C4-2B (cell line): Measurements from ENCODE around the gene CTNNBL1.

ENCODE experiments used
- ZFX ChIP-seq: fragments of 450-650 bp; IDR thresholded peaks from 2 replicates; pipeline ENCODE4 v1.6.1; 2017
- TF ChIP-seq, protein P1 (sequence below): fragments of 450-650 bp; conservative IDR thresholded peaks from 2 replicates; pipeline ENCODE4 v1.5.1; 2017; ENCODE audit warnings: mild to moderate bottlenecking

DNA sequence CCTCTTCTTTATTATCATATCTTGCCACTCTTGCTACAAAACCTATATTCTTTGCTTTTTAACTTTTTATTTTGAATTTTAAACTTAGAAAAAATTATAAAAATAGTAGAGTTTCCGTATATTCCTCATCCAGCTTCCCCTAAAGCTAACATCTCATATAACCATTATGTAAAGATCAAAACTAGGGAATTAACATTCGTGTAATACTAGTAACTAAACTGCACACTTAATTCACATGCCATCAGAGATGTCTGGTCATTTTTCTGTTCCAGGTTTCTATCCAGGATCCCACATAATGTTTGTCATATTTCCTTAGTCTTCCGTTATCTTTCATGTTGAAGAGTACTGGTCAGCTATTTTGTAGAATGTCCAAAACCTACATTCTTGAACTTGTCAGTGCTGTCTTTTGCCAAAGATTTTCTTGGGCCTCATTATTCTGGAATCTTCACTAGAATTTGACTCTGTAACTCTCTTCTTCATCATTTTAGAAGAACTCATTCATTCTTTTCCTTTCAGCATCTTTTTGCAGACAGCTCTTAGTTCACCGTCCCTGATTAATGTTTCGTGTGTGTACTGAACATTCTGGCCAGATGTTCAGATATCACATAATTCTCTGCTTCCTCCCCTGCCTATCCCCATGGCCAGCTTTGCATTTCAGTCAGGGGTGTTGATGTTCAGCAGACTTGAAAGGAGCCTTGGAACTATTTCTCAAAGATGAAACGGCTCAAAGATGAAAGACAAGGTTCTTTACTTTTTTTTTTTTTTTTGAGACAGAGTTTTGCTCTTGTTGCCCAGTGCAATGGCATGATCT is 9.4 kb downstream of the CTNNBL1 start:
- TF ChIP-seq, protein P1, sequence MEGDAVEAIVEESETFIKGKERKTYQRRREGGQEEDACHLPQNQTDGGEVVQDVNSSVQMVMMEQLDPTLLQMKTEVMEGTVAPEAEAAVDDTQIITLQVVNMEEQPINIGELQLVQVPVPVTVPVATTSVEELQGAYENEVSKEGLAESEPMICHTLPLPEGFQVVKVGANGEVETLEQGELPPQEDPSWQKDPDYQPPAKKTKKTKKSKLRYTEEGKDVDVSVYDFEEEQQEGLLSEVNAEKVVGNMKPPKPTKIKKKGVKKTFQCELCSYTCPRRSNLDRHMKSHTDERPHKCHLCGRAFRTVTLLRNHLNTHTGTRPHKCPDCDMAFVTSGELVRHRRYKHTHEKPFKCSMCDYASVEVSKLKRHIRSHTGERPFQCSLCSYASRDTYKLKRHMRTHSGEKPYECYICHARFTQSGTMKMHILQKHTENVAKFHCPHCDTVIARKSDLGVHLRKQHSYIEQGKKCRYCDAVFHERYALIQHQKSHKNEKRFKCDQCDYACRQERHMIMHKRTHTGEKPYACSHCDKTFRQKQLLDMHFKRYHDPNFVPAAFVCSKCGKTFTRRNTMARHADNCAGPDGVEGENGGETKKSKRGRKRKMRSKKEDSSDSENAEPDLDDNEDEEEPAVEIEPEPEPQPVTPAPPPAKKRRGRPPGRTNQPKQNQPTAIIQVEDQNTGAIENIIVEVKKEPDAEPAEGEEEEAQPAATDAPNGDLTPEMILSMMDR = no peak
- no peak for TF ChIP-seq ZFX
